Right cardiac atrium (tissue), 5 donors: ENCODE measurements around the gene SAYSD1. TPM values are rescaled to one million over a fixed set of nuclear protein-coding genes. Genes with fewer than 3 reads are reported as not detected.

Experiments used
- ATAC-seq, 2 donors: fragments of 200-7000 bp; cut with Tn5 transposase; one replicate each; pipeline versions ENCODE4 v1.8.0 to v1.9.1; 2020; ENCODE audit warnings: moderate library complexity in 2 of 2, mild to moderate bottlenecking in 1 of 2
- DNase-seq, 3 donors: peaks; one replicate each; pipeline ENCODE4 v3.0.0-alpha.2; 2020
- H3K27ac ChIP-seq: one replicate; pipeline ENCODE4 v1.5.1; 2013; ENCODE audit warnings: mild to moderate bottlenecking, low read length, control low read depth, moderate library complexity
- H3K27me3 ChIP-seq: one replicate; pipeline ENCODE4 v1.6.1; 2013; ENCODE audit not compliant: control insufficient read depth, insufficient read depth
- H3K4me1 ChIP-seq: one replicate; pipeline ENCODE4 v1.6.1; 2013; ENCODE audit warnings: low read length; ENCODE audit not compliant: control insufficient read depth, insufficient read depth
- H3K4me3 ChIP-seq: one replicate; pipeline ENCODE4 v1.5.1; 2013; ENCODE audit warnings: low read length, control low read depth
- H3K9me3 ChIP-seq: one replicate; pipeline ENCODE4 v1.6.1; 2013; ENCODE audit warnings: low read length; ENCODE audit not compliant: control insufficient read depth
- WGBS: extraction: QIAGEN DNeasy Blood & Tissue Kit; methylation state at CpG from one replicate; pipeline ENCODE4 v1.1.7; 2013; 5-methylcytosine and 5-hydroxymethylcytosine counted together
- intact Hi-C, 4 donors: fragments of 100-400 bp; cut with DNase I; formaldehyde crosslinking; loops; one replicate each; pipeline versions ENCODE4 v1.11.0 to v1.14.0; 2022 to 2023
- polyA plus RNA-seq: library from polyadenylated mRNA; stranded (reverse); fragments of 200-250 nt; gene quantifications from one replicate; pipeline ENCODE4 v1.2.3, GENCODE V29; 2013
- total RNA-seq, 4 donors: library from RNA; stranded (reverse); fragmentation: NEBNext Ultra II Directional; extraction: Animal tissue kit (Norgen Biotek cat#: 25700); gene quantifications; one replicate each; pipeline ENCODE4 v1.2.1, GENCODE V29; 2021
- donor health status: healthy with polysubstance abuse.
- donor health status: DM: no; HTN: yes; CAD: no.
- donor health status: DM: no; HTN: no; CAD: no.
- donor health status: DM: no; HTN: yes; CAD: no; lungs with severe emphysema.
- donor health status: DM: yes; HTN: yes; CAD: no.

The SAYSD1 gene
- total and polyA plus RNA-seq, 5 donors: 8.3 to 12.6 (median 11.2) TPM

- no peak for ATAC-seq
- Histone ChIP-seq H3K27ac (no peak overlapping the region), H3K4me3 (no peak overlapping the region), H3K27me3 (no peaks in the 10 kb centered on the region), H3K4me1 (no peaks in the 10 kb centered on the region), H3K9me3 (no peaks in the 10 kb centered on the region)
- DNase-seq: no peak
- intact Hi-C loops: no loop called here
- 59% methylated on average over 9 of the region's 9 CpGs for WGBS
Observed at GRCh38 chr6:39056681-39057080, 58.3 kb downstream of the SAYSD1 start.

- H3K4me1 ChIP-seq: no peaks in the 10 kb centered on the region
- H3K27ac ChIP-seq: no peak overlapping the region
- no peaks in the 10 kb centered on the region for H3K27me3 ChIP-seq
- no peaks in the 10 kb centered on the region for H3K9me3 ChIP-seq
- no peak for DNase-seq
- intact Hi-C loops: no loop called here
- no peak for ATAC-seq
- no peak overlapping the region for H3K4me3 ChIP-seq
- WGBS: 86% methylated on average over 5 of the region's 5 CpGs
Observed at GRCh38 chr6:39056191-39056590, 58.8 kb downstream of the SAYSD1 start.

GRCh38 chr6:39055661-39056060, 59.3 kb downstream of the SAYSD1 start:
- Histone ChIP-seq H3K27me3 (no peaks in the 10 kb centered on the region), H3K9me3 (no peaks in the 10 kb centered on the region), H3K4me1 (no peaks in the 10 kb centered on the region), H3K4me3 (no peak overlapping the region), H3K27ac (no peak overlapping the region)
- no peak for ATAC-seq
- WGBS: 78% methylated on average over 7 of the region's 7 CpGs
- DNase-seq: no peak
- intact Hi-C loops: no loop called here

- no peaks in the 10 kb centered on the region for H3K27me3 ChIP-seq
- H3K4me1 ChIP-seq: no peaks in the 10 kb centered on the region
- no peak for ATAC-seq
- DNase-seq: no peak
- H3K9me3 ChIP-seq: no peaks in the 10 kb centered on the region
- intact Hi-C loops: no loop called here
- H3K4me3 ChIP-seq: no peak overlapping the region
- 81% methylated on average over 9 of the region's 9 CpGs for WGBS
- H3K27ac ChIP-seq: no peak overlapping the region
Observed at GRCh38 chr6:39054577-39055142, 60.3 kb downstream of the SAYSD1 start.

Other genes with a start within 250 kb of the SAYSD1 start
- gene GLP1R, start 66.4 kb downstream of the SAYSD1 start, total RNA-seq: 1 to 10 TPM; 3.1 to 9.4 (median 4.7) TPM
- 3.5 TPM for gene GLP1R, start 66.4 kb downstream of the SAYSD1 start, polyA plus RNA-seq
- gene KCNK5, start 114.3 kb upstream of the SAYSD1 start, total RNA-seq: 1 to 10 TPM; 1.1 to 1.9 (median 1.4) TPM
- 1.4 TPM for gene KCNK5, start 114.3 kb upstream of the SAYSD1 start, polyA plus RNA-seq
- 1 to 10 TPM; 3.6 to 9.3 (median 5.3) TPM for gene KCNK17, start 199.2 kb upstream of the SAYSD1 start, total RNA-seq
- 2.5 TPM for gene KCNK17, start 199.2 kb upstream of the SAYSD1 start, polyA plus RNA-seq
- not detected for gene KCNK16, start 207.5 kb upstream of the SAYSD1 start, total RNA-seq
- not detected for gene KCNK16, start 207.5 kb upstream of the SAYSD1 start, polyA plus RNA-seq